Endothelial cell (in vitro differentiated cells): ENCODE data around the gene RPTOR. TPM values are rescaled to one million over a fixed set of nuclear protein-coding genes. Genes with fewer than 3 reads are reported as not detected.

ENCODE experiments used
- DNase-seq: peaks from one replicate; pipeline ENCODE4 v3.0.0; 2021; ENCODE audit warnings: low spot score
- H3K27ac Mint-ChIP-seq: one replicate; pipeline ENCODE4 v1.8.0; 2021; ENCODE audit warnings: mixed read lengths, inconsistent platforms; ENCODE audit not compliant: unreplicated experiment
- H3K27me3 Mint-ChIP-seq: one replicate; pipeline ENCODE4 v1.8.0; 2021; ENCODE audit warnings: mild to moderate bottlenecking, moderate library complexity, mixed read lengths, inconsistent platforms; ENCODE audit not compliant: unreplicated experiment
- H3K36me3 Mint-ChIP-seq: one replicate; pipeline ENCODE4 v1.8.0; 2021; ENCODE audit warnings: mild to moderate bottlenecking, low read depth, mixed read lengths, inconsistent platforms; ENCODE audit not compliant: unreplicated experiment
- H3K4me1 Mint-ChIP-seq: one replicate; pipeline ENCODE4 v1.8.0; 2021; ENCODE audit warnings: mild to moderate bottlenecking, mixed read lengths, inconsistent platforms; ENCODE audit not compliant: unreplicated experiment
- H3K4me3 Mint-ChIP-seq: one replicate; pipeline ENCODE4 v1.8.0; 2021; ENCODE audit warnings: mild to moderate bottlenecking, mixed read lengths, inconsistent platforms; ENCODE audit not compliant: unreplicated experiment
- H3K9me3 Mint-ChIP-seq: one replicate; pipeline ENCODE4 v1.8.0; 2021; ENCODE audit warnings: mixed read lengths, inconsistent platforms; ENCODE audit not compliant: unreplicated experiment
- CTCF ChIP-seq: fragments of 200-600 bp; sonication (generic); IDR thresholded peaks from one replicate; pipeline ENCODE4 v1.5.0; 2021; ENCODE audit warnings: antibody characterized with exemption; ENCODE audit not compliant: unreplicated experiment
- total RNA-seq: library from RNA; stranded (reverse); fragmentation: NEBNext Ultra II Directional; extraction: Animal tissue kit (Norgen Biotek cat#: 25700); gene quantifications from one replicate; pipeline ENCODE4 v1.2.1, GENCODE V29; 2021; ENCODE audit not compliant: unreplicated experiment

The RPTOR gene
- total RNA-seq, 1 donor from 2014 or later: 36.7 TPM

DNA sequence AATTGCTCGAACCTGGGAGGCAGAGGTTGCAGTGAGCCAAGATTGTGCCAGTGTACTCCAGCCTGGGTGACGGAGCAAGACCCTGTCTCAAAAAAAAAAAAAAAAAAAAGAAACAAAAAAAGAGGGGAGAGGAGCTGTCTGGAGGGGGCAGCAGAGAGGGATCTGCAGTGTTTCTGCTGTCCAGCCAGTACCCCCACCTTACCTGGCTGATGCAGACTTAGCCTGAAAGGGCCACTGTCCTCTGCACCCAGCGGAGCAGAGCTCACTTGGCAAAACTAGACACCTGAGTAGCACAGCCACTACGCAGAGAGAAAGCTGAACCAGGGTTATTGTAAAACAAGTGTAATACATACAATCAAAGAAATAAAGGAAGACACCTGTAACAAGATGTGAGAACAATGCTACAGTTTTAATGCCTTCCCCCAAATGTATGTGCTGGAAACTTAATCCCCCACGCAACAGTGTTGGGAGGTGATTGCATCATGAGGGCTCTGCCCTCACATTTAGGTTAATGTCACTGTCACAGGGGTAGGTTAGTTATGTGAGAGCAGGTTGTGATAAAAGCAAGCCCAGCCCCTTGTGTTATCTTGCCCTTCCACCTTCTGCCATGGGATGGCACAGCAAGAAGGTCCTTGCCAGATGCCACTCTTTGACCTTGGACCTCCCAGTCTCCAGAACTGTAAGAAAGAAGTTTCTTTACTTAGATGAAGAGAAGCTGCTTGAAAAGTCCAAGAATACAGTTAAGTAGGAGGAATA, 211.2 kb downstream of the RPTOR start:
- DNase-seq: no peak
- H3K27me3 Mint-ChIP-seq: peaks cover 3% of the 10 kb centered on the region
- H3K4me1 Mint-ChIP-seq: peaks cover 25% of the 10 kb centered on the region

GRCh38 chr17:80758481-80759376, 214.1 kb downstream of the RPTOR start:
- Mint-ChIP-seq H3K36me3 (peaks cover 8% of the 10 kb centered on the region), H3K27me3 (peaks cover 5% of the 10 kb centered on the region), H3K4me3 (no peak overlapping the region), H3K4me1 (peaks cover 28% of the 10 kb centered on the region), H3K9me3 (no peaks in the 10 kb centered on the region), H3K27ac (peak overlapping the region; percentile 49)
- no peak for TF ChIP-seq CTCF
- no peak for DNase-seq

More for the DNA sequence above, 211.2 kb downstream of the RPTOR start:
- peak; percentile 11 for TF ChIP-seq CTCF
- Mint-ChIP-seq H3K27ac (no peak overlapping the region), H3K4me3 (no peak overlapping the region), H3K9me3 (no peaks in the 10 kb centered on the region), H3K36me3 (peaks cover 8% of the 10 kb centered on the region)

DNA sequence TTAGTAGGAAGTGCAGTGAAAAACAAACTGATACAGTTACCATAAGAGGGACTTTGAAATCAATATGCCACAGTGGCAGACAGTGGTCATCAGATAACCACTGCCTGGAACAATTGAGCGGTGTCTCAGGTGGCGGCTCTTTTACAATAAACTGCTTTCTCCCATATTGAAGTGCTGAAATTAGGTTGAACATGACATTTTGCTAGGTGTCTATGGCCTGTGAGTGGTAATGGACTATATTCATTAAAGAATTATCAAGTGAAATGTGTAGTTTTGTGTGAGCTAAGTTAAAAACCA, 214.7 kb downstream of the RPTOR start:
- no peak for DNase-seq
- no peak overlapping the region for H3K4me3 Mint-ChIP-seq
- H3K36me3 Mint-ChIP-seq: peaks cover 4% of the 10 kb centered on the region
- no peak overlapping the region for H3K27ac Mint-ChIP-seq
- H3K27me3 Mint-ChIP-seq: peaks cover 5% of the 10 kb centered on the region
- H3K9me3 Mint-ChIP-seq: no peaks in the 10 kb centered on the region
- TF ChIP-seq CTCF: no peak
- H3K4me1 Mint-ChIP-seq: peaks cover 28% of the 10 kb centered on the region

- TF ChIP-seq CTCF: no peak
- Mint-ChIP-seq H3K4me1 (peaks cover 37% of the 10 kb centered on the region), H3K27ac (no peak overlapping the region), H3K4me3 (no peak overlapping the region), H3K27me3 (peaks cover 1% of the 10 kb centered on the region), H3K36me3 (no peaks in the 10 kb centered on the region), H3K9me3 (no peaks in the 10 kb centered on the region)
- DNase-seq: no peak
Measured at GRCh38 chr17:80760511-80760911, 215.9 kb downstream of the RPTOR start.
